Left hindlimb (tissue), 1 donor: ENCODE measurements around the gene ARPC1B.
A peak's percentile ranks its signal among the peaks of the same experiment; 100 is the strongest.
"Not testable (repeated sequence)": the region's sequence is repeated elsewhere in the genome, so short reads cannot be mapped to it uniquely, and the experiment has no call there.

ENCODE experiments used
- DNase-seq: peaks from one replicate; pipeline ENCODE4 v3.0.0-alpha.2; 2018

The ARPC1B gene

GRCh38 chr7:99369767-99370391 is 4.7 kb upstream of the ARPC1B start:
- peak; percentile 63 for DNase-seq

GRCh38 chr7:99371376-99371920 is 3.1 kb upstream of the ARPC1B start:
- no peak for DNase-seq

GRCh38 chr7:99372275-99373090 is 2.0 kb upstream of the ARPC1B start:
- DNase-seq, result no peak

- no peak for DNase-seq
Measured at GRCh38 chr7:99373091-99374066, 1.2 kb upstream of the ARPC1B start.

- DNase-seq, result peak; percentile 86
Measured at GRCh38 chr7:99375070-99375807, 709 bp downstream of the ARPC1B start.

GRCh38 chr7:99379043-99379577 is 4.6 kb downstream of the ARPC1B start:
- DNase-seq, result peak; percentile 80

- DNase-seq, result not testable (repeated sequence)
Measured at GRCh38 chr7:99379693-99380031, 5.1 kb downstream of the ARPC1B start.

- DNase-seq, result no peak
Measured at GRCh38 chr7:99380032-99380822, 5.7 kb downstream of the ARPC1B start.

- no peak for DNase-seq
Measured at GRCh38 chr7:99380823-99381663, 6.5 kb downstream of the ARPC1B start.

GRCh38 chr7:99381664-99382075 is 7.1 kb downstream of the ARPC1B start:
- DNase-seq, result no peak

- no peak for DNase-seq
Measured at GRCh38 chr7:99383203-99383602, 8.7 kb downstream of the ARPC1B start.

GRCh38 chr7:99383791-99384370 is 9.4 kb downstream of the ARPC1B start:
- no peak for DNase-seq

- no peak for DNase-seq
Measured at GRCh38 chr7:99384523-99384922, 10.0 kb downstream of the ARPC1B start.

GRCh38 chr7:99385564-99385963 is 11.0 kb downstream of the ARPC1B start:
- DNase-seq, result no peak

- DNase-seq, result no peak
Measured at GRCh38 chr7:99386584-99387238, 12.2 kb downstream of the ARPC1B start.

- not testable (repeated sequence) for DNase-seq
Measured at GRCh38 chr7:99387239-99387635, 12.7 kb downstream of the ARPC1B start.

- no peak for DNase-seq
Measured at GRCh38 chr7:99387912-99388311, 13.4 kb downstream of the ARPC1B start.

GRCh38 chr7:99389772-99390171 is 15.2 kb downstream of the ARPC1B start:
- DNase-seq, result no peak

- no peak for DNase-seq
Measured at GRCh38 chr7:99390941-99391602, 16.5 kb downstream of the ARPC1B start.
